Smooth muscle cell (in vitro differentiated cells): Measurements from ENCODE around the gene LPGAT1. TPM values are rescaled to one million over a fixed set of nuclear protein-coding genes. Genes with fewer than 3 reads are reported as not detected.

Experiments
- DNase-seq: peaks from one replicate; lab custom pipeline; 2025; ENCODE audit not compliant: unreplicated experiment; lab: John Stamatoyannopoulos, UW
- H2AFZ ChIP-seq: fragments of 200-600 bp; sonication (generic); 2 replicates; pipeline ENCODE4 v1.6.0; 2016; ENCODE audit warnings: antibody characterized with exemption, low read depth, mild to moderate bottlenecking
- H3F3A ChIP-seq: fragments of 200-600 bp; sonication (generic); 2 replicates; pipeline ENCODE4 v1.6.0; 2017; ENCODE audit warnings: antibody characterized with exemption, low read depth
- H3K27ac ChIP-seq: fragments of 200-600 bp; sonication (generic); 2 replicates; pipeline ENCODE4 v1.5.1; 2016; ENCODE audit warnings: low read depth, mild to moderate bottlenecking
- H3K27me3 ChIP-seq: fragments of 200-600 bp; sonication (generic); 2 replicates; pipeline ENCODE4 v1.6.1; 2016; ENCODE audit warnings: low read depth, mild to moderate bottlenecking
- H3K36me3 ChIP-seq: fragments of 200-600 bp; sonication (generic); 2 replicates; pipeline ENCODE4 v1.5.1; 2016; ENCODE audit warnings: low read depth
- H3K4me1 ChIP-seq: fragments of 200-600 bp; sonication (generic); 2 replicates; pipeline ENCODE4 v1.5.1; 2016; ENCODE audit warnings: low read depth
- H3K4me2 ChIP-seq: fragments of 200-600 bp; sonication (generic); 2 replicates; pipeline ENCODE4 v1.6.0; 2016; ENCODE audit warnings: mild to moderate bottlenecking
- H3K4me3 ChIP-seq: fragments of 200-600 bp; sonication (generic); 2 replicates; pipeline ENCODE4 v1.5.1; 2016; ENCODE audit warnings: mild to moderate bottlenecking
- H3K79me2 ChIP-seq: fragments of 200-600 bp; sonication (generic); 2 replicates; pipeline ENCODE4 v1.6.0; 2016; ENCODE audit warnings: low read depth, mild to moderate bottlenecking
- H3K9ac ChIP-seq: fragments of 200-600 bp; sonication (generic); 2 replicates; pipeline ENCODE4 v1.6.0; 2016; ENCODE audit warnings: low read depth
- H3K9me3 ChIP-seq: fragments of 200-600 bp; sonication (generic); replicated peaks from 2 replicates; pipeline ENCODE4 v1.5.1; 2016; ENCODE audit warnings: low read depth
- H4K20me1 ChIP-seq: fragments of 200-600 bp; sonication (generic); 2 replicates; pipeline ENCODE4 v1.6.0; 2016; ENCODE audit warnings: low read depth
- CTCF ChIP-seq: fragments of 200-600 bp; sonication (generic); IDR thresholded peaks from 2 replicates; pipeline ENCODE4 v1.5.1; 2017; ENCODE audit warnings: borderline replicate concordance, mild to moderate bottlenecking, antibody characterized with exemption; ENCODE audit not compliant: insufficient read depth, poor library complexity, severe bottlenecking
- WGBS: methylation state at CpG from one replicate; pipeline ENCODE4 v1.1.7; 2016; ENCODE audit warnings: low lambda C conversion rate; 5-methylcytosine and 5-hydroxymethylcytosine counted together
- polyA plus RNA-seq: library from polyadenylated mRNA; unstranded; fragments of >200 nt; fragmentation: Nextera tagmentation; extraction: Ambion mirVana; gene quantifications from 2 replicates; pipeline ENCODE4 v1.2.1, GENCODE V29; 2016
- total RNA-seq: library from RNA; depleted of rRNA; stranded (reverse); fragments of >200 nt; gene quantifications from 2 replicates; pipeline ENCODE4 v1.2.3, GENCODE V29; 2014

The LPGAT1 gene
- total and polyA plus RNA-seq, 2 experiments from 2014 or later, result 12.0 to 39.7 TPM

- H3K79me2 ChIP-seq, result no peaks in the 10 kb centered on the region
- no peaks in the 10 kb centered on the region for H3K9me3 ChIP-seq
- TF ChIP-seq CTCF, result no peak
- no peaks in the 10 kb centered on the region for H3K36me3 ChIP-seq
- no peak overlapping the region for H3K9ac ChIP-seq
- no peaks in the 10 kb centered on the region for H3K4me1 ChIP-seq
- no peak overlapping the region for H3K4me3 ChIP-seq
- 84% methylated on average over 11 of the region's 11 CpGs for WGBS
- no peaks in the 10 kb centered on the region for H3F3A ChIP-seq
- no peak for DNase-seq
- H3K27ac ChIP-seq, result no peak overlapping the region
- no peak overlapping the region for H3K4me2 ChIP-seq
- no peaks in the 10 kb centered on the region for H4K20me1 ChIP-seq
- H2AFZ ChIP-seq, result no peak overlapping the region
- peaks cover 15% of the 10 kb centered on the region for H3K27me3 ChIP-seq
Observed at GRCh38 chr1:211703812-211704537, 126.6 kb downstream of the LPGAT1 start.

- Histone ChIP-seq H3K36me3 (no peaks in the 10 kb centered on the region), H2AFZ (no peak overlapping the region), H3K9ac (no peak overlapping the region), H3K79me2 (no peaks in the 10 kb centered on the region), H3K27ac (no peak overlapping the region), H3K9me3 (no peaks in the 10 kb centered on the region), H3K27me3 (peaks cover 17% of the 10 kb centered on the region), H4K20me1 (no peaks in the 10 kb centered on the region), H3K4me3 (no peak overlapping the region), H3K4me2 (no peak overlapping the region), H3K4me1 (no peaks in the 10 kb centered on the region), H3F3A (no peaks in the 10 kb centered on the region)
- no peak for TF ChIP-seq CTCF
- no peak for DNase-seq
- WGBS, result 81% methylated on average over 6 of the region's 6 CpGs
Observed at GRCh38 chr1:211701733-211702132, 128.8 kb downstream of the LPGAT1 start.

- Histone ChIP-seq H3K4me2 (peak overlapping the region; percentile 88), H4K20me1 (no peaks in the 10 kb centered on the region), H3K4me3 (peak overlapping the region; percentile 41), H3K9ac (no peak overlapping the region), H3K27ac (no peak overlapping the region), H3K9me3 (no peaks in the 10 kb centered on the region), H3K36me3 (no peaks in the 10 kb centered on the region), H3K4me1 (peaks cover 3% of the 10 kb centered on the region), H3K27me3 (peaks cover 17% of the 10 kb centered on the region), H2AFZ (peak overlapping the region; percentile 71), H3K79me2 (no peaks in the 10 kb centered on the region), H3F3A (no peaks in the 10 kb centered on the region)
- whole genome bisulfite sequencing, result 50% methylated on average over 16 of the region's 16 CpGs
- no peak for DNase-seq
- TF ChIP-seq CTCF, result no peak
Observed at GRCh38 chr1:211699059-211699458, 131.5 kb downstream of the LPGAT1 start.
